Measurements from ENCODE around the gene UBE2E2.

Gene UBE2E2

GRCh38 chr3:23573827-23574226 is 370.7 kb downstream of the UBE2E2 start:
- DNase-seq: no peak
- in situ Hi-C loops (cut with HindIII; ENCODE audit: low pct_ligation_motif_present, low pct_unique_long_range_greater_than_20kb, low sequenced_read_pairs): no loop called here

DNA sequence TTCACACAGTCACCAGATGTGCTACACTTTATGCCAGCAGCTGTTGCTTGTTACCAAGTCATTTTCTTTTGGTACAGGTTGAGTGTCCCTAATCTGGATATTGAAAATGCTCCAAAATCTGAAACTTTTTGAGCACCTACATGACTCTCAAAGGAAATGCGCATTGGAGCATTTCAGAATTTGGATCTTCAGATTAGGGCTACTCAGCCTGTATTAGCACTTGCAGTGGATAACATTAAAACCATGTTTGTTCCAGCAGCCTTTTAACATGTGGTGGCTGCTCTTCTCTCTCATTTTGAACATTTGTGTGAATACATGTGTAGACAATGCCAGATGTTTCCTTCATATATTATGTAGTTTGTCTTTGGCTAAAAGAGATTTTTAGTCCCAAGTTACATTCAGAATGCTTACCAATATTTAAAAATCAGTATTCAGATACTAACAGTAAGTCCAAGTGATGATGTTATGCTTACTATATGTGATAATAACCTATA is 371.7 kb downstream of the UBE2E2 start:
- DNase-seq: no peak
- in situ Hi-C loops (cut with HindIII; ENCODE audit: low pct_ligation_motif_present, low pct_unique_long_range_greater_than_20kb, low sequenced_read_pairs): no loop called here

DNA sequence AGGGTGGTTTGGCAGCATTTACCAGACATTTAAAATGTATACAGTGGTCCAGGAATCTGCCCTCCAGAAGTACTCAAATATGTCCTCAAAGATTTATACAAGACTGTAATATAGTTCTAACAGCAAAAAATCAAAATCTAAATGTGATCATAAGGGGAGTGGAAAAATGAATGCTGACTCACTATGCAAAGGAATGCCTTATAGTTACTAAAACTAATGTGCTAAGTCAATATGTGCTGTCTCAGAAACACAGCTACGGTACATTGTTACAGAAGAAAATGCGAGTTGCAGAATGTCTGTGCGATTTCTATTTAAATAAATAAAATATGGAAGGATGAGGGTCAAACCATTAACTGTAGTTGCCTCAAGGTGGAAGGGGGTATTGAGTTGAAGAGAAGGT is 372.6 kb downstream of the UBE2E2 start:
- no peak for DNase-seq
- in situ Hi-C loops (cut with HindIII; ENCODE audit: low pct_ligation_motif_present, low pct_unique_long_range_greater_than_20kb, low sequenced_read_pairs): no loop called here

DNA sequence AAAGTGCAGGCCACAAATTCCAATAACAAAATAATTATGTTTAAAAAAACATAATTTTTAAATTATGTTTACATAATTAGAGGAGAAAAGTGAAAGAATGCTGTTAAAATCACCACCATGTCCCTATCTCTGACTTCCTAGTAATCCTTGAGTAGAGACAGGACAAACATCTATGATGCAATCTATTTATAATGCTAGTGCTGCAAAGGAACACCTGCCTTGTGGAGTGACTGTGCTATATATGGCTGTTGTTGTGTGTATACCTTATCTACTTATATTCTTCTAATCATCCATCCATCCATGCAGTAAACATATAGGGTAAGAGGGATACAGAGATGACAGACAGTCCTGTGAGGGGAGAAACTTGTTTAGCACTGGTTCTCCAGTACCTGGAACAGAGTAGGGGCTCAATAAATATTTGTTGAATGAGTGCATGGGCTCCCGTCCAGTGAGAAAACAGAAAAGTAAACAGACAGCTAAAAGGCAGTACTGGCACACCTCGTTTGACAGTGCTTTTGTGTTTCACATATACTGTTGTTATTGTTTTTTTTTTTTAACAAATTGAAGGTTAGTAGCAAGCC is 373.3 kb downstream of the UBE2E2 start:
- no peak for DNase-seq
- in situ Hi-C loops (cut with HindIII; ENCODE audit: low pct_ligation_motif_present, low pct_unique_long_range_greater_than_20kb, low sequenced_read_pairs): no loop called here

DNA sequence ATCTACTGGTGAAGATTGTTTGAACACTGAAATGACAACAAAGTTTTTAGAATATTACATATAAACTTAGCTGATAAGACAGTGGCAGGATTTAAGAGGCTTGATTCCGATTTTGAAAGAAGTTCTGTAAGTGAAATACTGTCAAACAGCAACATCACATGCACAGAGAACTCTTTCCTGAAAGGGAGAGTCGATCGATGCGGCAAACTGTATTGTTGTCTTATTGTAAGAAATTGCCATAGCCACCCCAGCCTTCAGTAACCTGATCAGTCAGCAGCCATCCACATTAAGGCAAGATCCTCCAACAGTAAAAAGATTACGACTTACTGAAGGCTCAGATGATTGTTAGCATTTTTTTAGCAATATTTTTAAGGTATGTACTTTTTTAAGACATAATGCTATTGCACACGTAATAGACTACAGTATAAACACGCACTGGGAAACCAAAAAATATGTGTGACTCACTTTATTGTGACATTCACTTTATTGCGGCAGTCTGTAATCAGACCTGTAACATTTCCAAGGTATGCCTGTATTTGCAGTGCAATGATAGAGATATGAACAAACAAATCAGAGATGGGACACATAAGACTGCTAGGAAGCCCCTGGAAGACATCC is 377.1 kb downstream of the UBE2E2 start:
- in situ Hi-C loops (cut with HindIII; ENCODE audit: low pct_ligation_motif_present, low pct_unique_long_range_greater_than_20kb, low sequenced_read_pairs): no loop called here
- no peak for DNase-seq

DNA sequence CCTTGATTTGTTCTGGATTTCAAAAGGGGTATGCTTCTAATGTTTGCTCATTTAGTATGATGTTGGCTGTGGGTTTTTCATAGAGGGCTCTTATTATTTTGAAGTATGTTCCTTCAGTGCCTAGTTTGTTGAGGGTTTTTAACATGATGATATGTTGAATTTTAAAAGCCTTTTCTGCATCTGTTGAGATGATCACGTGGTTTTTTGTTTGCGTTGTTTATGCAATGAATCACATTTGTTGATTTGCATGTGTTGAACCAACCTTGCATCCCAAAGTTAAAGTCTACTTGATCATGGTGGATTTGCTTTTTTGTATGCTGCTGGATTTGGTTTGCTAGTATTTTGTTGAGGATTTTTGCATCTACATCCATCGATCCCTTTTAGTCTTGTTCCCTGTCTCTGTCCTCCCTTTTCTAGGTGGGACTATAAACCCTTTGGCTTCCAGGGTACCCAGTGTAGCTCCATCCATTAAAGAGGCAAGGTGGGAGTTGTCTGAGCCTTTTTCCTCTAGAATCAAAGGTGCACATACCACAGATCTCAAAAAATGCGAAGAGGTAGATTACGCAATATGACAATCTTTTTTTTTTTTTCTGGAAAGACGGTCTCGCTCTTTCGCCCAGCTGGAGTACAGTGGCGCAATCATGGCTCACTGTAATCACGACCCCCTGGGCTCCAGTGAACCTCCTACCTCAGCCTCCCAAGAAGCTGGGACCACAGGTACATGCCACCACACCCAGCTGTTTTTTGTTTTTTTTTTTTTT is 381.0 kb downstream of the UBE2E2 start:
- no peak for DNase-seq
- in situ Hi-C loops (cut with HindIII; ENCODE audit: low pct_ligation_motif_present, low pct_unique_long_range_greater_than_20kb, low sequenced_read_pairs): no loop called here

DNA sequence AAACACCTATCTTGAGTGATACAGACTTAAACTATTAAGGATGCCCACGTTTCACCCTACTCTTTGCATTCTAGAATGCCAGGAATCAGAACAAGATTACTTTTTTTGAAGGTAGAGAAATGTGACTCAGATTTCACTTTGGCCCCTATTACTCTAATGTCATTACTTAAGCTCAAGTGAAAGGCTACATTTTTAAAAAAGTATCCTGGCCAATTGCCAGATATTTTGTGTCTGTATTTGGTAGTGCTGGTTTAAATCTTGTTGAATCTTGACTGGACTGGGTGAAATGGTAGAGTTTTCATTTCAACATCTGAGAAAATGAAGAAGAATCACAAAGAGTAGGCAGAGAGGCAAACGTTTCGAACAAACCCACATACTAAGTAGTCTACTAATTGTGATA is 384.4 kb downstream of the UBE2E2 start:
- no peak for DNase-seq
- in situ Hi-C loops (cut with HindIII; ENCODE audit: low pct_ligation_motif_present, low pct_unique_long_range_greater_than_20kb, low sequenced_read_pairs): no loop called here

DNA sequence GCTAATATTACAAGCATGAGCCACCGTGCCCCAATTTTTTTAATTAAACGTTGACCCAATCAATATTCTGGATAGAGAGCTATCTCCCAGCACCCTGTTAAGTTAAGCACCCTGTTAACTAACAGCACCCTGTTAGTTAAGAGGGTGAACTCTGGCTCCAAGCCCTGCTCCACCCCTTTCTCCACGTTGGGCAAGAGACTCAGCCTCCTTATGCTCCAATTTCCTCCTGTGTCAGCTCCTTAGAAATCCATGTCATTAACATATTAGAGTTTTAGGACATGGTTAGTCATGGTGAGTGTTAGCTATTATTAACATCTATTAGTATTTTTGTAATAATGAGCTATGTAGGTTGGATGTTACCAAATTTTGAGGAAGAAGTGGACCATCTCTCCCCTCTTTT is 385.4 kb downstream of the UBE2E2 start:
- in situ Hi-C loops (cut with HindIII; ENCODE audit: low pct_ligation_motif_present, low pct_unique_long_range_greater_than_20kb, low sequenced_read_pairs): no loop called here
- DNase-seq: no peak

DNA sequence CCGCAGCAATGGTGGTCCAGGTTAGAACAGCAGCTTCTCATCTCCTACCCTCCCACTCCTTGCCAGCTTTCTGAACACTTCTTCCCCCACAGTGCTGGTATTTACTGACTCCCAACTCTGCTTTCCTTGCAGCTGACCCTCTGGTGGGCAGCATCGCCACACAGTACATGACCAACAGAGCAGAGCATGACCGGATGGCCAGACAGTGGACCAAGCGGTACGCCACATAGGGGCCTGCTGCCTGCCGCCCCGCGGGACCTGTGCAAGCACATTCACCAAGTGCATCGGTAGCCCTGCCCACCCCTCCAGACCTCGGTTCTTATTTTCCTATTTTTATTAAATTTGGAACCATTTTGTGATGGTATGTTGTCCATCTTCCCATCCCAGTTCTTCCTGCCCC is 386.5 kb downstream of the UBE2E2 start:
- DNase-seq: no peak
- in situ Hi-C loops (cut with HindIII; ENCODE audit: low pct_ligation_motif_present, low pct_unique_long_range_greater_than_20kb, low sequenced_read_pairs): no loop called here

- in situ Hi-C loops (cut with HindIII; ENCODE audit: low pct_ligation_motif_present, low pct_unique_long_range_greater_than_20kb, low sequenced_read_pairs): no loop called here
These were observed 387.5 kb downstream of the UBE2E2 start for GRCh38 chr3:23590424-23591273.

GRCh38 chr3:23591374-23591773 is 388.2 kb downstream of the UBE2E2 start:
- no peak for DNase-seq
- in situ Hi-C loops (cut with HindIII; ENCODE audit: low pct_ligation_motif_present, low pct_unique_long_range_greater_than_20kb, low sequenced_read_pairs): no loop called here

More at GRCh38 chr3:23590424-23591273, 387.5 kb downstream of the UBE2E2 start:
- DNase-seq: no peak

DNA sequence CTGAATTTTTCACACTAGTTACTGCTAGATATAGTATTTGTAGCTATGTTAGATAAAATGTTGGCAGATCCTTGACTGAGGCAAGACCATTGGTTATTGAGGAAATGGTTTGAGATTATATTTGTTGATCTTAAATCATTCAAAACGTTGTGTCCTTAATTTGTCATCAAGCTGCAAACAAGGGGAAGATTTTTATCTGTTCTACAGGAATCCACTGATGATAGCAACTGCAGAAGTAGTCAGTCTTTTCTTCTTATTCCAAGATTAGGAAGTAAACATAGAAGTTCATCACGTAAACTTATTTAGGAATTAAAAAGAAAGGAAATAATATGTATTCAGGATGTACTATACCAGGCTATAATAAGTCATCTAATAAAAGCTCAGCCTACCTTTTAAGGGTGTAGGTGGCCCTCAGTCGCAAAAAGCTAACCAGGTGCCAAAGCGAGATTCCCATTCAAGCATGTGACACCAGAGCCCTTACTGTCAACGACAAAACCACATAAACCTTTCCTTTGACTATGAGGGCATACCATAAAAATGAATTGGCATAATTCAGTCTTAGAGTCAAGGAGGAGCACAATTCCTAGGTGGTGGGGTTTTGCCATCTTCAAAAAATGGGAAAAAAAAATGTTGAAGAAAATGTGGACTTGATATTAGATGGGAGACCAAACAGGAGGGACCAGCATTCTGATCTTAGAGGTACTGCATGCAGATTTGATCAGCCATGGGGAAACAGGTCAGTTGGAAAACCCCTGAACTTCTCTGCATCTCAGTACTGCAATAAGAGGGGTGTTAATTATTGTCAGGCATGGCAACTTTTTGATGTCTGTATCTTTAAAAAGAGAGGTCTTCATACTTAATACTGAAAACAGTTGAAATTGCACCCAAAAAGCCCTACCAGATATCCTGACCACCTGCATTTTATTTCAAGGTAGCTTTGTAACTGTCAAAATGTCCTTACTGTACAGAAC is 390.1 kb downstream of the UBE2E2 start:
- in situ Hi-C loops (cut with HindIII; ENCODE audit: low pct_ligation_motif_present, low pct_unique_long_range_greater_than_20kb, low sequenced_read_pairs): no loop called here
- DNase-seq: no peak

- in situ Hi-C loops (cut with HindIII; ENCODE audit: low pct_ligation_motif_present, low pct_unique_long_range_greater_than_20kb, low sequenced_read_pairs): no loop called here
- DNase-seq: no peak
These were observed 390.9 kb downstream of the UBE2E2 start for GRCh38 chr3:23594066-23594465.

GRCh38 chr3:23594894-23595670 is 392.0 kb downstream of the UBE2E2 start:
- in situ Hi-C loops (cut with HindIII; ENCODE audit: low pct_ligation_motif_present, low pct_unique_long_range_greater_than_20kb, low sequenced_read_pairs): no loop called here
- no peak for DNase-seq

GRCh38 chr3:23595851-23596250 is 392.7 kb downstream of the UBE2E2 start:
- DNase-seq: no peak
- in situ Hi-C loops (cut with HindIII; ENCODE audit: low pct_ligation_motif_present, low pct_unique_long_range_greater_than_20kb, low sequenced_read_pairs): no loop called here

- in situ Hi-C loops (cut with HindIII; ENCODE audit: low pct_ligation_motif_present, low pct_unique_long_range_greater_than_20kb, low sequenced_read_pairs): no loop called here
- DNase-seq: peak; percentile 83
These were observed 397.2 kb downstream of the UBE2E2 start for GRCh38 chr3:23600167-23600871.
